HG03439 (cell line): ENCODE data around the gene CMIP.

Source experiments
- ATAC-seq: cut with Tn5 transposase; IDR thresholded peaks from one replicate; pipeline ENCODE4 v1.9.1; 2021; ENCODE audit warnings: mild to moderate bottlenecking, moderate library complexity; ENCODE audit not compliant: unreplicated experiment

CMIP gene

GRCh38 chr16:81650281-81650680 is 205.7 kb downstream of the CMIP start:
- ATAC-seq: no peak

GRCh38 chr16:81650982-81651562 is 206.5 kb downstream of the CMIP start:
- ATAC-seq: no peak

DNA sequence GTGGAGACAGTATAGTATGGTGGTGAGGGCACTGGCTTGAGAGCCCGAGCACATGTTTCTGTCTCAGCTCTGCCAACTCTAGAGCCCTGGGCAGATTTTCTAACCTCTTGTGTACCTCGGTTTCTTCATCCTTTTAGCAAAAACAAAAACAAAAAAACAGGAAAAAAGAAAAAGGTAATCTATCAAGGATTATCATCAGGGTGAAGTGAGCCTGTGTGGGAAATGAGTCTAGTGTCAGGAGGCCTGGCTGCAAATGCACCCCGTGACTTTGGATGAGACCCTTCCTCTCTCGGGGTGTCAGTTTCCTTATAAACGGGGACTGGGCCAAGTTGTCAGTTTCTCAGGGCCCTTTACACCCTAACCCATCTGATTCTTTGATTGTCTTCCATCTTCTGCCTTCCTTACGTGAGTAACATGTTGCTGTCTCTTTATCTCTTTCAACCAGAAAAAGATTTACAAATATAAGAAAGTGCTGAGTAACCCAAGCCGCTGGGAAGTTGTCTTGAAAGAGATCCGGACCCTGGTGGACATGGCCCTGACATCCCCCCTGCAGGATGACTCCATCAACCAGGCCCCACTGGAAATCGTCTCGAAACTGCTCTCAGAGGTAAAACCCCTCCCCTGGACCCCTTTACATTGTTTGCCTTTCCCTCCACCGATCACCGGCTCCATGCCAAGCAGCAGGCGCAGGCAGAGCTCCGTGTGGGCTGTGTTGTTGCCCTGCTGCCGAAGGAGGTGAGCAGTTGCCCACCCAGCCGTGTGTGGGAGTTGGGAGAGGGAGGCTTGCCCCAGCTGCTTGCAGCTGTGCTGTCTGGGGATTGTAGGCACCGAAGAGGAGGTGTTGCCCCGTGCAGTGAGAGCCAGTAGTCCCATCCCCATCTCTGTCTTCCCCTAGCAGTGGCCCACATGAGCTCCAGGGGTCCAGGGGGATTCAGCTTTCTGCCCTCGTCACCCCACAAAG is 207.4 kb downstream of the CMIP start:
- no peak for ATAC-seq

DNA sequence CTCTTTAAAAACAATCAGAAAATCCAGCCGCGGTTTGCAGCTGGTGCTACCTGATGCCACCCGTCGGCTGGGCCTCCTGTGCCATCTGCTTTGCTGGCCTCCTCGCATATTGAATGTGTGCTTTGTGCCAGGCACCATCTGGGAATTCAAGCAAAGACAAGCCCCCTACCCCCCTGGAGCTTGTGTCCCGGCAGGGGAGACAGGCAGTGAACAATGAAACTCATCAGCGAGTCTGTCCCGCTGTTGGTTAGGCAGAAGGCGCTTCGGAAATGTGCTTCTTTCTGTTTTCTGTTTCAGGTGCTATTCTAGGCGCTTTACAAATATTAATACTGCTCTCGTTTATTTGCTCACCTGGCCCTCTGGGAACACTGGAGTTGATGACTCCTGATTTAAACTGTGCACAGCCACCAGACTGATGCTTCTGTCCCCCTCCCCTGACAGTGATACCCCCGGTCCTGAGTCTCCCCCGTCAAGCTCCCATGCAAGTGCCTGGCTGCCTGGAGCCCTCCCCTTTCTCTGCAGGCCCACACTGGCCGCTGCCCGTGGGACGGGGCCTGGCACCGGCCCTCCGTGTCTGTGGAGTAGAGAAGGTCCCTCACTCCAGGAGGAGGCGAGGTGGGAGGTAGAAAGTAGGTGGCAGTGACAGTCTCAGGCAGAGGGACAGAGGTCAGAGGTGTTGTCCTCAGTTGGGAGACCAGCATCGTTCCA is 208.3 kb downstream of the CMIP start:
- ATAC-seq: no peak

DNA sequence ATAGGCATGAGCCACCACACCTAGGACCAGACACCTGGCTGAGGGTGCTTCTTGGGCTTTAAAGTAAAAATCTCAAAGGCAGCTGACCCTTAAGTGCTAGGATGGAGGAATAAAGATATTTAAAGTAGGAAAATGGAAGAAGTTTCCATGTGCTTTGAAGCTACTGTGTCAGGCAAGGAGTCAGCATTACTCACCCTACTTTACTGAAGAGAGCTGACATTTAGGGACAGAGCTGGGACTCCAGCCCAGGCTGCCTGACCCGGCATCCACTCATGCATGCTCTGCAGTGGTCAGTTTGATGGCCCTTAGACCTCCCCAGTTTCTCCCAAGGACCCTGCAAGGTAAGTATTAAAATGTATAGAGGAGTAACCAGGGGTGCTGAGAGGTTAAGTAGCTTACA is 209.7 kb downstream of the CMIP start:
- no peak for ATAC-seq

- ATAC-seq: no peak
Measured at GRCh38 chr16:81655469-81656162, 211.0 kb downstream of the CMIP start.

- peak; percentile 61 for ATAC-seq
Measured at GRCh38 chr16:81657224-81657623, 212.6 kb downstream of the CMIP start.

DNA sequence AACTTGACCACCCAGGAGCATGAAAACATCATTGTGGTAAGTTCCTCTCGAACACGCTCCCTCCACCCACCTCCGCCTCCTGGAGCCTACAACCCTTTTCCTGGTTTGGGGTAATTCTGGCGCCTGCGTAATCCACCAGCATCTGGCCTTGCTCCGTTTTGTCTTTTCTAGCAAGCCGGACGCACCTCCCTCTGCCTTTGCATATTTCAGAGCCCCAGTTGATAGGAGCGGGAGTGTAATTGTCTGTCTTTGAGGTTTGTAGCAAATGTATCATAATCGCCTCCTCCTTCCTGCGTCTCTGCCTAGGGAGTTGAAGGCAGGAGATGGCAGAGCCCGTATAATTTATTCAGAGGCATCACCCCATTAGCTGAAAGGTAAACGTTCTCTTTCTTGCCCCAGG is 213.2 kb downstream of the CMIP start:
- no peak for ATAC-seq

DNA sequence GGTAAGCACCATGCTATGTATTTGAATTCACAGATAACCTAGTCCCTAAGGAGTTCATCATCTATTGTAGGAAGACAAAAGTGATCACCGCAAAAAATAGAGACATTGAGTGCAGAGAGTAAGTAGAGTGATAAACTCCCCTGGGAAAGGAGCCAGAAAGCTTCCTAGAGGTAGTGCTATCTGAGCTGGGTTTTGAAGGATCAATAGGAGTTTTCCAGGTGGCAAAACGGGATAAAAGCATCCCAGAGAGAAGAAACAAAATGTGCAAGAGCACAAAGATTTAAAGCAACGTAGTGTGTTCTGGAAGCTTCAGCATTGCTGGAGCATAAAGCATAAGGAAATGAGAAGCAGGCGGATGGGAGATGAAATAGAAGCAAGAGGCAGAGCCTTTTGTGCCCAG is 213.8 kb downstream of the CMIP start:
- no peak for ATAC-seq

- no peak for ATAC-seq
Measured at GRCh38 chr16:81659249-81659648, 214.6 kb downstream of the CMIP start.

- ATAC-seq: no peak
Measured at GRCh38 chr16:81661082-81661481, 216.5 kb downstream of the CMIP start.

GRCh38 chr16:81664153-81664552 is 219.5 kb downstream of the CMIP start:
- no peak for ATAC-seq

- ATAC-seq: no peak
Measured at GRCh38 chr16:81665588-81665987, 221.0 kb downstream of the CMIP start.

- no peak for ATAC-seq
Measured at GRCh38 chr16:81666113-81666512, 221.5 kb downstream of the CMIP start.

GRCh38 chr16:81668243-81669097 is 223.9 kb downstream of the CMIP start:
- ATAC-seq: no peak

- no peak for ATAC-seq
Measured at GRCh38 chr16:81669473-81670350, 225.1 kb downstream of the CMIP start.

GRCh38 chr16:81671738-81672597 is 227.4 kb downstream of the CMIP start:
- ATAC-seq: no peak

DNA sequence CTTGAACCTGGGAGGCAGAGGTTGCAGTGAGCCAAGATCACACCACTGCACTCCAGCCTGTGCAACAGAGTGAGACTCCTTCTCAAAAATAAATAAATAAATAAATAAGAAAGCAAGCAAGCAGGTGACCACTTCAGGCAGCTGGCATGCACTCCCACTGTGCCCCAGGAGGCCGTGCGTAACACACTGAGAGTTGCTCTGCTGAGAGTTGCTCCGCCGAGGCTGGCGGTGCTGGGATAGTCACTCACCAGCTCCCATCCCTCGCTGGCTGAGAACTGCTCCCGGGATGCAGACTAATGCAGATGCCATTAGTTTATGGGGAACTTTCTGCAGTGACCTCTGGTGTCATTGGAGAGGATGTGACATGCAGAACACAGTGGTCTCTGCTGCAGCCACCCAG is 228.8 kb downstream of the CMIP start:
- no peak for ATAC-seq
